IMR-90 (cell line): Measurements from ENCODE around the gene ZCCHC14. TPM values are rescaled to one million over a fixed set of nuclear protein-coding genes. Genes with fewer than 3 reads are reported as not detected.

ENCODE experiments used
- ATAC-seq: fragments of 200-7000 bp; cut with Tn5 transposase; 2 replicates; pipeline ENCODE4 v1.9.1; 2020; ENCODE audit warnings: low read depth, mild to moderate bottlenecking, moderate library complexity
- BruUV-seq: library from RNA; stranded (reverse); fragments of 400-500 nt; replicated peaks from 2 replicates; lab custom pipeline; 2021; lab: Mats Ljungman, UMichigan
- CTCF ChIA-PET: fragments of 300-600 bp; formaldehyde crosslinking; extraction: SDS; loops from one replicate; lab custom pipeline; 2021; ENCODE audit warnings: antibody characterized with exemption; lab: Yijun Ruan, JAX
- POLR2A ChIA-PET: fragments of 300-600 bp; sonication (Branson Sonifier 250); formaldehyde crosslinking; loops from one replicate; lab custom pipeline; 2022; ENCODE audit warnings: antibody characterized with exemption; ENCODE audit not compliant: unreplicated experiment; lab: Charles Lee
- DNase-seq: peaks from one replicate; pipeline ENCODE4 v3.0.0; 2013
- H2AFZ ChIP-seq: replicated peaks from 2 replicates; pipeline ENCODE3; 2013; ENCODE audit warnings: low read length, mild to moderate bottlenecking; ENCODE audit not compliant: poor library complexity
- H2AK5ac ChIP-seq: 2 replicates; pipeline ENCODE4 v1.6.1; 2013; ENCODE audit warnings: low read depth, low read length, inconsistent platforms
- H2AK9ac ChIP-seq: replicated peaks from 2 replicates; pipeline ENCODE3; 2013; ENCODE audit warnings: mild to moderate bottlenecking, low read depth, low read length, moderate library complexity; ENCODE audit not compliant: poor library complexity
- H2BK120ac ChIP-seq: 2 replicates; pipeline ENCODE4 v1.6.1; 2013; ENCODE audit warnings: low read depth, low read length, inconsistent platforms
- H2BK15ac ChIP-seq: 3 replicates; pipeline ENCODE4 v1.6.1; 2013; ENCODE audit warnings: low read depth, low read length, inconsistent platforms
- H2BK20ac ChIP-seq: 2 replicates; pipeline ENCODE4 v1.6.1; 2013; ENCODE audit warnings: low read depth, mild to moderate bottlenecking, inconsistent platforms, low read length, moderate library complexity
- H2BK5ac ChIP-seq: 2 replicates; pipeline ENCODE4 v1.6.1; 2013; ENCODE audit warnings: mild to moderate bottlenecking, low read depth, low read length, inconsistent platforms; ENCODE audit not compliant: poor library complexity, severe bottlenecking
- H3K14ac ChIP-seq: replicated peaks from 2 replicates; pipeline ENCODE4 v1.6.1; 2013; ENCODE audit warnings: low read depth, low read length, inconsistent platforms
- H3K18ac ChIP-seq: 2 replicates; pipeline ENCODE4 v1.6.1; 2013; ENCODE audit warnings: low read depth, low read length, control low read depth
- H3K23ac ChIP-seq: 2 replicates; pipeline ENCODE4 v1.6.1; 2013; ENCODE audit warnings: low read depth, low read length, inconsistent platforms
- H3K27ac ChIP-seq: 2 replicates; pipeline ENCODE4 v1.5.1; 2013; ENCODE audit warnings: mild to moderate bottlenecking, control low read depth, low read length; ENCODE audit not compliant: insufficient read depth
- H3K27me3 ChIP-seq: 2 replicates; pipeline ENCODE4 v1.6.1; 2013; ENCODE audit warnings: low read length; ENCODE audit not compliant: control insufficient read depth, insufficient read depth
- H3K36me3 ChIP-seq: 2 replicates; pipeline ENCODE4 v1.6.1; 2013; ENCODE audit warnings: low read length, mixed read lengths; ENCODE audit not compliant: control insufficient read depth, insufficient read depth
- H3K4ac ChIP-seq: 2 replicates; pipeline ENCODE4 v1.6.1; 2013; ENCODE audit warnings: low read depth, low read length, inconsistent platforms
- H3K4me1 ChIP-seq: 2 replicates; pipeline ENCODE4 v1.6.1; 2013; ENCODE audit warnings: low read length, mixed read lengths; ENCODE audit not compliant: control insufficient read depth, insufficient read depth
- H3K4me2 ChIP-seq: 2 replicates; pipeline ENCODE4 v1.6.1; 2013; ENCODE audit warnings: low read depth, mild to moderate bottlenecking, control low read depth, low read length, moderate library complexity
- H3K4me3 ChIP-seq: 2 replicates; pipeline ENCODE4 v1.5.1; 2013; ENCODE audit warnings: low read depth, mild to moderate bottlenecking, control low read depth, low read length, moderate library complexity; ENCODE audit not compliant: insufficient read depth
- H3K56ac ChIP-seq: 2 replicates; pipeline ENCODE4 v1.6.1; 2013; ENCODE audit warnings: low read length, inconsistent platforms; ENCODE audit not compliant: insufficient read depth; ENCODE audit errors: extremely low read depth
- H3K79me1 ChIP-seq, 2 experiments: 2 replicates each; pipeline ENCODE4 v1.6.1; 2013; ENCODE audit warnings: low read length in 2 of 2, inconsistent platforms in 1 of 2, low read depth in 1 of 2
- H3K9ac ChIP-seq: 2 replicates; pipeline ENCODE4 v1.6.1; 2013; ENCODE audit warnings: low read depth, low read length, control low read depth
- H3K9me1 ChIP-seq: 2 replicates; pipeline ENCODE4 v1.6.1; 2013; ENCODE audit warnings: low read length, inconsistent platforms; ENCODE audit not compliant: insufficient read depth
- H3K9me3 ChIP-seq: 2 replicates; pipeline ENCODE4 v1.6.1; 2013; ENCODE audit warnings: low read length; ENCODE audit not compliant: control insufficient read depth, insufficient read depth
- H4K20me1 ChIP-seq: 2 replicates; pipeline ENCODE4 v1.6.1; 2013; ENCODE audit warnings: low read length, inconsistent platforms; ENCODE audit not compliant: insufficient read depth
- H4K5ac ChIP-seq: 2 replicates; pipeline ENCODE4 v1.6.1; 2013; ENCODE audit warnings: mild to moderate bottlenecking, low read depth, low read length, control low read depth
- H4K8ac ChIP-seq, 2 experiments: 2 replicates each; pipeline ENCODE4 v1.6.1; 2013; ENCODE audit warnings: low read depth in 2 of 2, low read length in 2 of 2, control low read depth in 1 of 2, inconsistent platforms in 1 of 2
- H4K91ac ChIP-seq: 2 replicates; pipeline ENCODE4 v1.6.1; 2013; ENCODE audit warnings: low read depth, low read length, inconsistent platforms; ENCODE audit not compliant: insufficient read depth
- CEBPB ChIP-seq: IDR thresholded peaks from 2 replicates; pipeline ENCODE4 v1.6.1; 2012; ENCODE audit warnings: low read depth, low read length, improper control_type of control experiment
- RAD21 ChIP-seq: IDR thresholded peaks from 2 replicates; pipeline ENCODE4 v1.6.1; 2012; ENCODE audit warnings: low read length, improper control_type of control experiment
- RFX5 ChIP-seq: IDR thresholded peaks from 2 replicates; pipeline ENCODE4 v1.8.0; 2012; ENCODE audit warnings: low read depth, mild to moderate bottlenecking, low read length, moderate library complexity
- SMC3 ChIP-seq: fragments of 150-350 bp; IDR thresholded peaks from 2 replicates; pipeline ENCODE4 v1.6.1; 2016; ENCODE audit warnings: low read depth, mild to moderate bottlenecking, antibody characterized with exemption, low read length, moderate library complexity
- WGBS, 2 experiments: methylation state at CpG; one replicate each; pipeline versions ENCODE4 v1.1.5 to v1.1.7; 2013; ENCODE audit warnings: missing lambda C conversion rate in 2 of 2; ENCODE audit not compliant: insufficient read length in 1 of 2; ENCODE audit errors: extremely low coverage in 2 of 2; 5-methylcytosine and 5-hydroxymethylcytosine counted together
- dilution Hi-C: fragments of 300-500 bp; cut with HindIII; formaldehyde crosslinking; loops from one replicate; pipeline ENCODE4 v1.14.3; 2018; ENCODE audit warnings: low sequenced_read_pairs; ENCODE audit not compliant: unreplicated experiment
- in situ Hi-C: fragments of 300-500 bp; cut with MboI; formaldehyde crosslinking; loops from 3 replicates; pipeline ENCODE4 v1.14.3; 2019; ENCODE audit warnings: low sequenced_read_pairs, inconsistent platforms, mixed read lengths
- intact Hi-C: fragments of 100-400 bp; cut with micrococcal nuclease; formaldehyde crosslinking; loops from 2 replicates; pipeline ENCODE4 v1.10.0; 2022
- polyA plus RNA-seq, 3 experiments: library from polyadenylated mRNA; depleted of rRNA; stranded (reverse); fragments of >200 nt; gene quantifications; 2 replicates each; pipeline ENCODE4 v1.2.3, GENCODE V29; 2012; ENCODE audit warnings: low replicate concordance in 1 of 3
- total RNA-seq: library from RNA; depleted of rRNA; stranded (reverse); fragments of >200 nt; gene quantifications from 2 replicates; pipeline ENCODE4 v1.2.3, GENCODE V29; 2012
- TF ChIP-seq, protein P1 (sequence below): conservative IDR thresholded peaks from 2 replicates; pipeline ENCODE4 v1.5.1; 2012; ENCODE audit warnings: mild to moderate bottlenecking, low read depth, low read length, improper control_type of control experiment

Gene ZCCHC14
- total and polyA plus RNA-seq, 2 of the 4 experiments (the other 2 are of a cell fraction) = 2.5 to 5.3 TPM

DNA sequence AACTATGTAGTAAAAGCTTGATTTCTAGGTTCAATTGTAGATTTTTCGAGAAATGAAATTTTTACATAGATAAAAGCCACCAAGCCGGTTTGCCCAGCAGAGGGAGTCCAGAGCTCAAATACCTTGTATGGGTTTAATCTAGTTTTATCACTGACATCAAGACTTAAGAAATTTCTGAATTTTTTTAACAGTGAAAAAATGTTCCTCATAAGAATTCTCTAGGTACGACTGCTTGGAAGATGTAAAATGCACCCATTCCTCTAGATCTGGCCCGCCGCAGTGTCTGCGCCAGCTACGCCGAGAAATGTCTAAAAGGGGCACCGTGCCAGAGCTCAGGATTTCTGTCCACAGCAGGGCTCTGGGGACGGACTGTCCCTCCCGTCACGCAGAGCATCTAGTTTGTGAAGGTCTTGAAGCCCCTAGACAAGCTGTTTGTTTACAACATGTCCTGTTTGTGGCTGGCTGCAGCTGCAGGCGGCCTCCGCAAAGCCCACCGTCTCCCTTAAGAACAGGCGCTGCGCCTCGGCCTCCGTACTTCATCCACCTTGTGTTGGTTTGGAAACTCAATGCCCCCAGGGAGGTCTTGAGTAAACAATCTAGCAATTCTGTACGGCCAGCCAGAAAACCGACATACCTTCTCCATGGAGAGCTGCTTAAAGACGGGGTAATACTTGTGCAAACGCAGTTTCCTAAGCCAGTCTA is 75.8 kb downstream of the ZCCHC14 start:
- peaks cover 6% of the 10 kb centered on the region for H4K20me1 ChIP-seq
- H3K9ac ChIP-seq = no peak overlapping the region
- peak overlapping the region; percentile 45 for H2AK9ac ChIP-seq
- in situ Hi-C loops (loop anchor here (5.0 to 25.0 kb wide), 2 partner anchors 220 to 345 kb away; partner anchors contain the start of gene KLHDC4), dilution Hi-C loops (no loop called here), intact Hi-C loops (loop anchor here (1.0 to 5.0 kb wide), 3 partner anchors 154 to 350 kb away; partner anchors contain the start of gene KLHDC4)
- H3K27me3 ChIP-seq = no peaks in the 10 kb centered on the region
- CTCF ChIA-PET = interaction anchor here (2.0 to 2.1 kb wide), 2 partner anchors 154 to 218 kb away, joined by 10 read pairs; no protein-coding TSS in a partner anchor
- ATAC-seq (peak; percentile 65; the same call in 1 of the 2 replicates), DNase-seq (peak; percentile 72)
- no peaks in the 10 kb centered on the region; the same call in 1 of the 2 replicates for H3K9me1 ChIP-seq
- H3K23ac ChIP-seq = no peak overlapping the region
- TF ChIP-seq SMC3 = peak; percentile 95
- no peak for TF ChIP-seq CEBPB
- TF ChIP-seq, protein P1, sequence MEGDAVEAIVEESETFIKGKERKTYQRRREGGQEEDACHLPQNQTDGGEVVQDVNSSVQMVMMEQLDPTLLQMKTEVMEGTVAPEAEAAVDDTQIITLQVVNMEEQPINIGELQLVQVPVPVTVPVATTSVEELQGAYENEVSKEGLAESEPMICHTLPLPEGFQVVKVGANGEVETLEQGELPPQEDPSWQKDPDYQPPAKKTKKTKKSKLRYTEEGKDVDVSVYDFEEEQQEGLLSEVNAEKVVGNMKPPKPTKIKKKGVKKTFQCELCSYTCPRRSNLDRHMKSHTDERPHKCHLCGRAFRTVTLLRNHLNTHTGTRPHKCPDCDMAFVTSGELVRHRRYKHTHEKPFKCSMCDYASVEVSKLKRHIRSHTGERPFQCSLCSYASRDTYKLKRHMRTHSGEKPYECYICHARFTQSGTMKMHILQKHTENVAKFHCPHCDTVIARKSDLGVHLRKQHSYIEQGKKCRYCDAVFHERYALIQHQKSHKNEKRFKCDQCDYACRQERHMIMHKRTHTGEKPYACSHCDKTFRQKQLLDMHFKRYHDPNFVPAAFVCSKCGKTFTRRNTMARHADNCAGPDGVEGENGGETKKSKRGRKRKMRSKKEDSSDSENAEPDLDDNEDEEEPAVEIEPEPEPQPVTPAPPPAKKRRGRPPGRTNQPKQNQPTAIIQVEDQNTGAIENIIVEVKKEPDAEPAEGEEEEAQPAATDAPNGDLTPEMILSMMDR = peak; percentile 85
- peak; percentile 85 for TF ChIP-seq RAD21
- no peak for TF ChIP-seq RFX5
- H3K18ac ChIP-seq = no peak overlapping the region
- peaks cover 53% of the 10 kb centered on the region for H3K36me3 ChIP-seq
- no peak overlapping the region for H3K56ac ChIP-seq
- H3K9me3 ChIP-seq = no peaks in the 10 kb centered on the region
- POLR2A ChIA-PET = interaction anchor here (0.5 kb wide), 1 partner anchor 59 kb away, joined by 3 read pairs; no protein-coding TSS in a partner anchor
- no peaks in the 10 kb centered on the region for H3K4me1 ChIP-seq
- WGBS, 2 experiments = 79% methylated on average over 17 of the region's 23 CpGs; no CpG with 5 or more reads in 1 of the 2 experiments
- H2BK5ac ChIP-seq = no peak overlapping the region
- H4K8ac ChIP-seq = no peak overlapping the region
- H3K14ac ChIP-seq = no peak overlapping the region
- H3K4me3 ChIP-seq = no peak overlapping the region
- H2AK5ac ChIP-seq = no peak overlapping the region; the same call in 1 of the 2 replicates
- H2BK20ac ChIP-seq = no peak overlapping the region
- no peak overlapping the region for H2BK15ac ChIP-seq
- no peak overlapping the region for H4K91ac ChIP-seq
- no peak overlapping the region for H3K4me2 ChIP-seq
- H3K4ac ChIP-seq = no peak overlapping the region
- no peak overlapping the region for H2BK120ac ChIP-seq
- BruUV-seq = no TSS peak
- no peak overlapping the region for H3K27ac ChIP-seq
- H3K79me1 ChIP-seq = peaks cover 0 to 8% of the 10 kb centered on the region in 2 experiments; a peak in 2 of 4 replicates
- no peak overlapping the region for H2AFZ ChIP-seq
- no peak overlapping the region for H4K5ac ChIP-seq
